IMR-90 (cell line): ENCODE measurements around the gene RARRES2. TPM values are rescaled to one million over a fixed set of nuclear protein-coding genes. Genes with fewer than 3 reads are reported as not detected.

Source experiments
- ATAC-seq: fragments of 200-7000 bp; cut with Tn5 transposase; 2 replicates; pipeline ENCODE4 v1.9.1; 2020; ENCODE audit warnings: low read depth, mild to moderate bottlenecking, moderate library complexity
- BruUV-seq: library from RNA; stranded (reverse); fragments of 400-500 nt; replicated peaks from 2 replicates; lab custom pipeline; 2021; lab: Mats Ljungman, UMichigan
- CTCF ChIA-PET: fragments of 300-600 bp; formaldehyde crosslinking; extraction: SDS; loops from one replicate; lab custom pipeline; 2021; ENCODE audit warnings: antibody characterized with exemption; lab: Yijun Ruan, JAX
- POLR2A ChIA-PET: fragments of 300-600 bp; sonication (Branson Sonifier 250); formaldehyde crosslinking; loops from one replicate; lab custom pipeline; 2022; ENCODE audit warnings: antibody characterized with exemption; ENCODE audit not compliant: unreplicated experiment; lab: Charles Lee
- DNase-seq: peaks from one replicate; pipeline ENCODE4 v3.0.0; 2013
- H2AFZ ChIP-seq: replicated peaks from 2 replicates; pipeline ENCODE3; 2013; ENCODE audit warnings: low read length, mild to moderate bottlenecking; ENCODE audit not compliant: poor library complexity
- H2AK5ac ChIP-seq: 2 replicates; pipeline ENCODE4 v1.6.1; 2013; ENCODE audit warnings: low read depth, low read length, inconsistent platforms
- H2AK9ac ChIP-seq: replicated peaks from 2 replicates; pipeline ENCODE3; 2013; ENCODE audit warnings: mild to moderate bottlenecking, low read depth, low read length, moderate library complexity; ENCODE audit not compliant: poor library complexity
- H2BK120ac ChIP-seq: 2 replicates; pipeline ENCODE4 v1.6.1; 2013; ENCODE audit warnings: low read depth, low read length, inconsistent platforms
- H2BK15ac ChIP-seq: 3 replicates; pipeline ENCODE4 v1.6.1; 2013; ENCODE audit warnings: low read depth, low read length, inconsistent platforms
- H2BK20ac ChIP-seq: 2 replicates; pipeline ENCODE4 v1.6.1; 2013; ENCODE audit warnings: low read depth, mild to moderate bottlenecking, inconsistent platforms, low read length, moderate library complexity
- H2BK5ac ChIP-seq: 2 replicates; pipeline ENCODE4 v1.6.1; 2013; ENCODE audit warnings: mild to moderate bottlenecking, low read depth, low read length, inconsistent platforms; ENCODE audit not compliant: poor library complexity, severe bottlenecking
- H3K14ac ChIP-seq: replicated peaks from 2 replicates; pipeline ENCODE4 v1.6.1; 2013; ENCODE audit warnings: low read depth, low read length, inconsistent platforms
- H3K18ac ChIP-seq: 2 replicates; pipeline ENCODE4 v1.6.1; 2013; ENCODE audit warnings: low read depth, low read length, control low read depth
- H3K23ac ChIP-seq: 2 replicates; pipeline ENCODE4 v1.6.1; 2013; ENCODE audit warnings: low read depth, low read length, inconsistent platforms
- H3K27ac ChIP-seq: 2 replicates; pipeline ENCODE4 v1.5.1; 2013; ENCODE audit warnings: mild to moderate bottlenecking, control low read depth, low read length; ENCODE audit not compliant: insufficient read depth
- H3K27me3 ChIP-seq: 2 replicates; pipeline ENCODE4 v1.6.1; 2013; ENCODE audit warnings: low read length; ENCODE audit not compliant: control insufficient read depth, insufficient read depth
- H3K36me3 ChIP-seq: 2 replicates; pipeline ENCODE4 v1.6.1; 2013; ENCODE audit warnings: low read length, mixed read lengths; ENCODE audit not compliant: control insufficient read depth, insufficient read depth
- H3K4ac ChIP-seq: 2 replicates; pipeline ENCODE4 v1.6.1; 2013; ENCODE audit warnings: low read depth, low read length, inconsistent platforms
- H3K4me1 ChIP-seq: 2 replicates; pipeline ENCODE4 v1.6.1; 2013; ENCODE audit warnings: low read length, mixed read lengths; ENCODE audit not compliant: control insufficient read depth, insufficient read depth
- H3K4me2 ChIP-seq: 2 replicates; pipeline ENCODE4 v1.6.1; 2013; ENCODE audit warnings: low read depth, mild to moderate bottlenecking, control low read depth, low read length, moderate library complexity
- H3K4me3 ChIP-seq: 2 replicates; pipeline ENCODE4 v1.5.1; 2013; ENCODE audit warnings: low read depth, mild to moderate bottlenecking, control low read depth, low read length, moderate library complexity; ENCODE audit not compliant: insufficient read depth
- H3K56ac ChIP-seq: 2 replicates; pipeline ENCODE4 v1.6.1; 2013; ENCODE audit warnings: low read length, inconsistent platforms; ENCODE audit not compliant: insufficient read depth; ENCODE audit errors: extremely low read depth
- H3K79me1 ChIP-seq, 2 experiments: 2 replicates each; pipeline ENCODE4 v1.6.1; 2013; ENCODE audit warnings: low read length in 2 of 2, inconsistent platforms in 1 of 2, low read depth in 1 of 2
- H3K9ac ChIP-seq: 2 replicates; pipeline ENCODE4 v1.6.1; 2013; ENCODE audit warnings: low read depth, low read length, control low read depth
- H3K9me1 ChIP-seq: 2 replicates; pipeline ENCODE4 v1.6.1; 2013; ENCODE audit warnings: low read length, inconsistent platforms; ENCODE audit not compliant: insufficient read depth
- H3K9me3 ChIP-seq: 2 replicates; pipeline ENCODE4 v1.6.1; 2013; ENCODE audit warnings: low read length; ENCODE audit not compliant: control insufficient read depth, insufficient read depth
- H4K20me1 ChIP-seq: 2 replicates; pipeline ENCODE4 v1.6.1; 2013; ENCODE audit warnings: low read length, inconsistent platforms; ENCODE audit not compliant: insufficient read depth
- H4K5ac ChIP-seq: 2 replicates; pipeline ENCODE4 v1.6.1; 2013; ENCODE audit warnings: mild to moderate bottlenecking, low read depth, low read length, control low read depth
- H4K8ac ChIP-seq, 2 experiments: 2 replicates each; pipeline ENCODE4 v1.6.1; 2013; ENCODE audit warnings: low read depth in 2 of 2, low read length in 2 of 2, control low read depth in 1 of 2, inconsistent platforms in 1 of 2
- H4K91ac ChIP-seq: 2 replicates; pipeline ENCODE4 v1.6.1; 2013; ENCODE audit warnings: low read depth, low read length, inconsistent platforms; ENCODE audit not compliant: insufficient read depth
- BHLHE40 ChIP-seq: fragments of 150-350 bp; IDR thresholded peaks from 2 replicates; pipeline ENCODE4 v1.6.1; 2016; ENCODE audit warnings: mild to moderate bottlenecking, low read depth, low read length
- CEBPB ChIP-seq: IDR thresholded peaks from 2 replicates; pipeline ENCODE4 v1.6.1; 2012; ENCODE audit warnings: low read depth, low read length, improper control_type of control experiment
- CHD1 ChIP-seq: IDR thresholded peaks from 2 replicates; pipeline ENCODE4 v1.6.1; 2012; ENCODE audit warnings: low read depth, low read length, improper control_type of control experiment
- CTCF ChIP-seq: conservative IDR thresholded peaks from 2 replicates; pipeline ENCODE4 v1.5.1; 2012; ENCODE audit warnings: mild to moderate bottlenecking, low read depth, low read length, improper control_type of control experiment
- FOS ChIP-seq: fragments of 150-350 bp; IDR thresholded peaks from 2 replicates; pipeline ENCODE4 v1.6.1; 2016; ENCODE audit warnings: low read depth, low read length
- MAFK ChIP-seq: IDR thresholded peaks from 2 replicates; pipeline ENCODE4 v1.6.1; 2012; ENCODE audit warnings: low read depth, low read length, improper control_type of control experiment
- MAZ ChIP-seq: IDR thresholded peaks from 2 replicates; pipeline ENCODE4 v1.6.1; 2012; ENCODE audit warnings: low read depth, mild to moderate bottlenecking, low read length, improper control_type of control experiment, moderate library complexity, borderline replicate concordance
- MXI1 ChIP-seq: IDR thresholded peaks from 2 replicates; pipeline ENCODE4 v1.6.1; 2012; ENCODE audit warnings: low read depth, mild to moderate bottlenecking, low read length, moderate library complexity, borderline replicate concordance
- NFE2L2 ChIP-seq: fragments of 150-350 bp; IDR thresholded peaks from 2 replicates; pipeline ENCODE4 v1.6.1; 2016; ENCODE audit warnings: low read depth, mild to moderate bottlenecking, low read length
- POLR2A ChIP-seq: IDR thresholded peaks from 2 replicates; pipeline ENCODE4 v1.6.1; 2012; ENCODE audit warnings: mild to moderate bottlenecking, low read depth, low read length
- RAD21 ChIP-seq: IDR thresholded peaks from 2 replicates; pipeline ENCODE4 v1.6.1; 2012; ENCODE audit warnings: low read length, improper control_type of control experiment
- RFX5 ChIP-seq: IDR thresholded peaks from 2 replicates; pipeline ENCODE4 v1.8.0; 2012; ENCODE audit warnings: low read depth, mild to moderate bottlenecking, low read length, moderate library complexity
- USF2 ChIP-seq: fragments of 150-350 bp; IDR thresholded peaks from 2 replicates; pipeline ENCODE4 v1.6.1; 2017; ENCODE audit warnings: mild to moderate bottlenecking, antibody characterized with exemption, low read length, low read depth
- WGBS, 2 experiments: methylation state at CpG; one replicate each; pipeline versions ENCODE4 v1.1.5 to v1.1.7; 2013; ENCODE audit warnings: missing lambda C conversion rate in 2 of 2; ENCODE audit not compliant: insufficient read length in 1 of 2; ENCODE audit errors: extremely low coverage in 2 of 2; 5-methylcytosine and 5-hydroxymethylcytosine counted together
- dilution Hi-C: fragments of 300-500 bp; cut with HindIII; formaldehyde crosslinking; loops from one replicate; pipeline ENCODE4 v1.14.3; 2018; ENCODE audit warnings: low sequenced_read_pairs; ENCODE audit not compliant: unreplicated experiment
- in situ Hi-C: fragments of 300-500 bp; cut with MboI; formaldehyde crosslinking; loops from 3 replicates; pipeline ENCODE4 v1.14.3; 2019; ENCODE audit warnings: low sequenced_read_pairs, inconsistent platforms, mixed read lengths
- intact Hi-C: fragments of 100-400 bp; cut with micrococcal nuclease; formaldehyde crosslinking; loops from 2 replicates; pipeline ENCODE4 v1.10.0; 2022
- polyA plus RNA-seq, 3 experiments: library from polyadenylated mRNA; depleted of rRNA; stranded (reverse); fragments of >200 nt; gene quantifications; 2 replicates each; pipeline ENCODE4 v1.2.3, GENCODE V29; 2012; ENCODE audit warnings: low replicate concordance in 1 of 3
- total RNA-seq: library from RNA; depleted of rRNA; stranded (reverse); fragments of >200 nt; gene quantifications from 2 replicates; pipeline ENCODE4 v1.2.3, GENCODE V29; 2012
- TF ChIP-seq, protein P1 (sequence below): fragments of 150-350 bp; IDR thresholded peaks from 2 replicates; pipeline ENCODE4 v1.6.1; 2016; ENCODE audit warnings: low read depth, mild to moderate bottlenecking, low read length, moderate library complexity, borderline replicate concordance

Gene RARRES2
- total and polyA plus RNA-seq, 2 of the 4 experiments (the other 2 are of a cell fraction), result 1.6 TPM; not detected in 1

DNA sequence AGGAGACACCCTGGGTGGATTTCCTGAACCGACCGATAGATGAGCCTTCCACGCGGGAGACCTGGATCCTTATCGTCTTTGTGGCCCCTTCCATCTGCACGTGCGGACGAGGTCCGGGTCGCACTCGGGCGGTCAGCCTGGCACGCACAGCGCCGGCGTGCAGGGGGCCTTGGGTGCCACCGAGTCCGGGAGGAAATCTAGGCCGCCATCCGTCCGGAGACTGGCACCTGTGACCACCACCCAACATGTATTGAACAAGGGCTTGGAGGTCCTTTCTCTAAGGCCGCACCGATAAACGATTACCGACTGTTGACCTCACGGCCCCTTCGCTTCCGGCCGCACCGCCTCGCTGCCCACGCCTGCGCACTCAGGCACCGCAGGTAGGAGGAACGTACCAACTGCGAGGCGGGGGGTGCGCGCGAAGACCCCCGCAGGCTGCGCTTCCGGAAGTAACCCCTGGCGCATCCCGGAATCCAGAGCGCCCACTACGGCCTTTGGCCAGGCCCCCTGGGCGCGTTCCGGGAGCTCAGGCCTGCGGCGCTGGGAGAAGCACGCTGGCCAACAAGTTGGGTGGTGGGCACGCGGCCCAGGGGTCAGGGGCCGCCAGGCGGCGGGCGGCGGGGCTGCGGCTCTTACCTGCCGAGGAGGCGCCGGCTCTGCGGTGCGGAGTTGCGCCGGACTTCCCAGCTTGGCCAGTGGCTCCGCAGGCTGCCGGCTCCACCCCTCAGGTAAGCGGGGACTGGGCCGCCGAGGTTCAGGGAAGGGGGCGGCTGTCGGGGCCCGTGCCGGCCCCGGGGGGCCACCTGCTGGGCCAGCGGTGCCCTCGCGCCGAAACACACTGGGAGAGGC is 18.4 kb downstream of the RARRES2 start, which contains the start of the genes ACTR3C and LRRC61:
Gene ACTR3C (minus strand): TSS at position 713 of the 849 bp plus-strand sequence. CDS start 28,249 bp downstream, outside the sequence.
Gene LRRC61 (plus strand): TSS at position 523 of the 849 bp plus-strand sequence. CDS start 13,507 bp downstream, outside the sequence.
- Histone ChIP-seq H3K23ac (no peak within 1 kb of the TSS), H3K4me1 (peaks cover 10% of the 10 kb centered on the region; the same call in 1 of the 2 replicates), H3K36me3 (no peaks in the 10 kb centered on the region), H3K79me1 (no peaks in the 10 kb centered on the region), H3K27me3 (no peaks in the 10 kb centered on the region; the same call in 1 of the 2 replicates), H3K18ac (no peak within 1 kb of the TSS; the same call in 1 of the 2 replicates), H4K20me1 (no peaks in the 10 kb centered on the region), H3K9ac (no peak within 1 kb of the TSS), H4K8ac (peak within 1 kb of the TSS in 1 of 2 experiments; percentile 47; a peak in 1 of 4 replicates), H2BK120ac (no peak within 1 kb of the TSS), H2AK9ac (peak within 1 kb of the TSS; percentile 84), H2AK5ac (no peak within 1 kb of the TSS; the same call in 1 of the 2 replicates), H2AFZ (peak within 1 kb of the TSS; percentile 78), H2BK5ac (no peak within 1 kb of the TSS), H3K4ac (no peak within 1 kb of the TSS), H3K9me1 (no peaks in the 10 kb centered on the region), H2BK15ac (no peak within 1 kb of the TSS), H3K9me3 (no peaks in the 10 kb centered on the region), H3K4me3 (no peak within 1 kb of the TSS), H4K5ac (no peak within 1 kb of the TSS; the same call in 1 of the 2 replicates), H3K14ac (no peak within 1 kb of the TSS), H3K4me2 (no peak within 1 kb of the TSS), H3K27ac (no peak within 1 kb of the TSS), H4K91ac (no peak within 1 kb of the TSS), H2BK20ac (no peak within 1 kb of the TSS), H3K56ac (no peak within 1 kb of the TSS)
- no TSS peak for BruUV-seq
- ATAC-seq (no peak), DNase-seq (no peak)
- in situ Hi-C loops (loop anchor here (25.0 kb wide), 1 partner anchor 414 kb away; the partner anchor contains the start of gene GIMAP5), intact Hi-C loops (no loop called here), dilution Hi-C loops (no loop called here)
- WGBS, 2 experiments, result 38% methylated on average over 29 of the region's 82 CpGs; no CpG with 5 or more reads in 1 of the 2 experiments
- ChIA-PET CTCF (no interaction called here), POLR2A (no interaction called here)
- TF ChIP-seq POLR2A, result no peak
- TF ChIP-seq RFX5, result no peak
- no peak for TF ChIP-seq MAZ
- TF ChIP-seq CEBPB, result no peak
- no peak for TF ChIP-seq USF2
- TF ChIP-seq MAFK, result no peak
- TF ChIP-seq BHLHE40, result no peak
- TF ChIP-seq CHD1, result no peak
- TF ChIP-seq RAD21, result no peak
- TF ChIP-seq, protein P1, sequence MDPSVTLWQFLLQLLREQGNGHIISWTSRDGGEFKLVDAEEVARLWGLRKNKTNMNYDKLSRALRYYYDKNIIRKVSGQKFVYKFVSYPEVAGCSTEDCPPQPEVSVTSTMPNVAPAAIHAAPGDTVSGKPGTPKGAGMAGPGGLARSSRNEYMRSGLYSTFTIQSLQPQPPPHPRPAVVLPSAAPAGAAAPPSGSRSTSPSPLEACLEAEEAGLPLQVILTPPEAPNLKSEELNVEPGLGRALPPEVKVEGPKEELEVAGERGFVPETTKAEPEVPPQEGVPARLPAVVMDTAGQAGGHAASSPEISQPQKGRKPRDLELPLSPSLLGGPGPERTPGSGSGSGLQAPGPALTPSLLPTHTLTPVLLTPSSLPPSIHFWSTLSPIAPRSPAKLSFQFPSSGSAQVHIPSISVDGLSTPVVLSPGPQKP, result no peak
- TF ChIP-seq FOS, result no peak
- no peak for TF ChIP-seq CTCF
- TF ChIP-seq NFE2L2, result no peak
- no peak for TF ChIP-seq MXI1
